Esophagus (tissue), 2 donors: ENCODE measurements around the gene ADD1. TPM values are rescaled to one million over a fixed set of nuclear protein-coding genes. Genes with fewer than 3 reads are reported as not detected.

ENCODE experiments used
- H3K27ac ChIP-seq, 2 donors: one replicate each; pipeline ENCODE4 v1.5.1; 2013; ENCODE audit warnings: low read depth in 2 of 2, mild to moderate bottlenecking in 2 of 2, inconsistent platforms in 1 of 2, low read length in 1 of 2, moderate library complexity in 1 of 2
- H3K27me3 ChIP-seq, 2 donors: one replicate each; pipeline ENCODE4 v1.6.1; 2013; ENCODE audit warnings: low read length in 2 of 2, control low read depth in 1 of 2, mild to moderate bottlenecking in 1 of 2; ENCODE audit not compliant: insufficient read depth in 2 of 2, control insufficient read depth in 1 of 2
- H3K36me3 ChIP-seq, 2 donors: one replicate each; pipeline ENCODE4 v1.6.1; 2013; ENCODE audit warnings: low read length in 1 of 2; ENCODE audit not compliant: control insufficient read depth in 2 of 2, insufficient read depth in 2 of 2
- H3K4me1 ChIP-seq, 2 donors: one replicate each; pipeline ENCODE4 v1.6.1; 2013; ENCODE audit warnings: low read length in 1 of 2; ENCODE audit not compliant: control insufficient read depth in 2 of 2, insufficient read depth in 2 of 2
- H3K4me3 ChIP-seq, 2 donors: one replicate each; pipeline ENCODE4 v1.5.1; 2013; ENCODE audit warnings: low read length in 2 of 2, mild to moderate bottlenecking in 2 of 2, low read depth in 1 of 2, moderate library complexity in 1 of 2
- H3K9me3 ChIP-seq, 2 donors: one replicate each; pipeline ENCODE4 v1.6.1; 2013; ENCODE audit warnings: mild to moderate bottlenecking in 2 of 2, low read depth in 1 of 2, low read length in 1 of 2, moderate library complexity in 1 of 2; ENCODE audit not compliant: control insufficient read depth in 2 of 2, insufficient read depth in 1 of 2
- WGBS, 2 donors: extraction: QIAGEN DNeasy Blood & Tissue Kit; methylation state at CpG; one replicate each; pipeline ENCODE4 v1.1.7; 2013; 5-methylcytosine and 5-hydroxymethylcytosine counted together
- polyA plus RNA-seq, 2 donors: library from polyadenylated mRNA; stranded (reverse); fragments of 200-250 nt; gene quantifications; one replicate each; pipeline ENCODE4 v1.2.3, GENCODE V29; 2013
- donor health status: healthy with polysubstance abuse.
- donor health status: Bipolar disorder and iron deficiency.

The ADD1 gene
- polyA plus RNA-seq, 2 donors: 102 to 156 TPM

- H3K36me3 ChIP-seq: peaks cover 0 to 6% of the 10 kb centered on the region in 2 donors
- peak overlapping the region in 1 of 2 donors; percentile 16 for H3K27ac ChIP-seq
- no peaks in the 10 kb centered on the region for H3K27me3 ChIP-seq
- H3K4me1 ChIP-seq: peaks cover 4 to 13% of the 10 kb centered on the region in 2 donors
- H3K4me3 ChIP-seq: peak overlapping the region in 1 of 2 donors; percentile 48
- WGBS, 2 donors: 77 to 78% methylated on average over 17 of the region's 17 CpGs
- no peaks in the 10 kb centered on the region for H3K9me3 ChIP-seq
Observed at GRCh38 chr4:2813446-2814405, 29.9 kb upstream of the ADD1 start.

GRCh38 chr4:2814627-2815270 is 28.9 kb upstream of the ADD1 start:
- Histone ChIP-seq H3K27me3 (no peaks in the 10 kb centered on the region), H3K9me3 (no peaks in the 10 kb centered on the region), H3K4me3 (no peak overlapping the region), H3K27ac (no peak overlapping the region), H3K4me1 (peaks cover 4 to 11% of the 10 kb centered on the region in 2 donors), H3K36me3 (peaks cover 0 to 5% of the 10 kb centered on the region in 2 donors)
- 79 to 80% methylated on average over 7 of the region's 7 CpGs for WGBS, 2 donors

GRCh38 chr4:2816401-2816954 is 27.2 kb upstream of the ADD1 start:
- H3K4me3 ChIP-seq: no peak overlapping the region
- H3K27ac ChIP-seq: no peak overlapping the region
- no peaks in the 10 kb centered on the region for H3K9me3 ChIP-seq
- peaks cover 4 to 6% of the 10 kb centered on the region in 2 donors for H3K4me1 ChIP-seq
- 91 to 94% methylated on average over 1 of the region's 1 CpG for WGBS, 2 donors
- H3K36me3 ChIP-seq: peaks cover 0 to 13% of the 10 kb centered on the region in 2 donors
- H3K27me3 ChIP-seq: no peaks in the 10 kb centered on the region

- peaks cover 0 to 13% of the 10 kb centered on the region in 2 donors for H3K36me3 ChIP-seq
- 69 to 80% methylated on average over 4 of the region's 4 CpGs for WGBS, 2 donors
- peaks cover 4 to 5% of the 10 kb centered on the region in 2 donors for H3K4me1 ChIP-seq
- no peak overlapping the region for H3K4me3 ChIP-seq
- no peaks in the 10 kb centered on the region for H3K9me3 ChIP-seq
- no peak overlapping the region for H3K27ac ChIP-seq
- H3K27me3 ChIP-seq: no peaks in the 10 kb centered on the region
Observed at GRCh38 chr4:2817137-2817536, 26.5 kb upstream of the ADD1 start.

GRCh38 chr4:2817701-2818350 is 25.8 kb upstream of the ADD1 start:
- WGBS, 2 donors: 8 to 16% methylated on average over 34 to 65 of the region's 65 CpGs
- Histone ChIP-seq H3K4me3 (peak overlapping the region; percentile 60 to 66), H3K36me3 (peaks cover 0 to 17% of the 10 kb centered on the region in 2 donors), H3K27ac (no peak overlapping the region), H3K9me3 (no peaks in the 10 kb centered on the region), H3K27me3 (no peaks in the 10 kb centered on the region), H3K4me1 (peaks cover 4 to 5% of the 10 kb centered on the region in 2 donors)

GRCh38 chr4:2818351-2818939 is 25.2 kb upstream of the ADD1 start:
- H3K36me3 ChIP-seq: peaks cover 0 to 24% of the 10 kb centered on the region in 2 donors
- H3K4me3 ChIP-seq: peak overlapping the region; percentile 60 to 66
- H3K27me3 ChIP-seq: no peaks in the 10 kb centered on the region
- peak overlapping the region in 1 of 2 donors; percentile 29 for H3K27ac ChIP-seq
- no peaks in the 10 kb centered on the region for H3K9me3 ChIP-seq
- 2 to 4% methylated on average over 24 to 54 of the region's 54 CpGs for WGBS, 2 donors
- H3K4me1 ChIP-seq: peaks cover 4 to 5% of the 10 kb centered on the region in 2 donors

- H3K27ac ChIP-seq: no peak overlapping the region
- peaks cover 0 to 34% of the 10 kb centered on the region in 2 donors for H3K36me3 ChIP-seq
Observed at GRCh38 chr4:2819244-2820215, 24.1 kb upstream of the ADD1 start.

GRCh38 chr4:2820216-2820982 is 23.2 kb upstream of the ADD1 start:
- H3K4me3 ChIP-seq: no peak overlapping the region
- H3K27me3 ChIP-seq: no peaks in the 10 kb centered on the region
- H3K9me3 ChIP-seq: no peaks in the 10 kb centered on the region
- 89 to 93% methylated on average over 13 of the region's 13 CpGs for WGBS, 2 donors
- peaks cover 4 to 5% of the 10 kb centered on the region in 2 donors for H3K4me1 ChIP-seq
- no peak overlapping the region for H3K27ac ChIP-seq
- peaks cover 0 to 40% of the 10 kb centered on the region in 2 donors for H3K36me3 ChIP-seq

More at GRCh38 chr4:2819244-2820215, 24.1 kb upstream of the ADD1 start:
- 84 to 89% methylated on average over 5 of the region's 5 CpGs for WGBS, 2 donors
- Histone ChIP-seq H3K4me3 (no peak overlapping the region), H3K9me3 (no peaks in the 10 kb centered on the region), H3K27me3 (no peaks in the 10 kb centered on the region), H3K4me1 (peaks cover 4 to 5% of the 10 kb centered on the region in 2 donors)
